Measurements from ENCODE around the gene ARL2BP. TPM values are rescaled to one million over a fixed set of nuclear protein-coding genes. Genes with fewer than 3 reads are reported as not detected.

ARL2BP gene
- total and polyA plus RNA-seq, 2 of the 13 experiments (the other 11 are each of a cell fraction or from before 2014, with no cell fraction given) = 64.3 to 67.6 TPM

- TF ChIP-seq ZBTB33 (CRISPR knock-in tag; IDR thresholded peaks at IDR 0.05) = peak; percentile 51; the same call in 1 of the 2 replicates
- TF ChIP-seq ZNF614 (CRISPR knock-in tag; IDR thresholded peaks at IDR 0.05; ENCODE audit: borderline replicate concordance) = no peak
- no peak for TF ChIP-seq MAFG (CRISPR knock-in tag; IDR thresholded peaks at IDR 0.05)
- no peak for TF ChIP-seq PHF21A (CRISPR knock-in tag; IDR thresholded peaks at IDR 0.05)
- no peak for TF ChIP-seq ZNF337 (CRISPR knock-in tag; IDR thresholded peaks at IDR 0.05; ENCODE audit: borderline replicate concordance, low read depth)
- TF ChIP-seq ZNF12 (CRISPR knock-in tag; IDR thresholded peaks at IDR 0.05) = no peak
These were observed 20.9 kb downstream of the ARL2BP start (continued) for GRCh38 chr16:57265850-57266530.

GRCh38 chr16:57266531-57267260, 21.6 kb downstream of the ARL2BP start:
- Histone ChIP-seq H3K27me3 (ENCODE audit: control insufficient read depth in 1 of 2, insufficient read depth in 2 of 2, low read length in 2 of 2) (no peaks in the 10 kb centered on the region), H3K9me3 (ENCODE audit: low read length) (no peaks in the 10 kb centered on the region), H2AFZ (ENCODE audit: low read length) (no peak overlapping the region), H4K20me1 (ENCODE audit: insufficient read depth, low read length) (peaks cover 9% of the 10 kb centered on the region), H3K79me2 (ENCODE audit: insufficient read depth, low read length) (peaks cover 24% of the 10 kb centered on the region), H3K27ac (ENCODE audit: extremely low read length, insufficient read depth, low read length) (peak overlapping the region; percentile 48), H3K4me2 (ENCODE audit: low read depth, low read length) (peak overlapping the region; percentile 37), H3K4me1 (ENCODE audit: insufficient read depth, low read length) (peaks cover 58% of the 10 kb centered on the region), H3K9ac (ENCODE audit: insufficient read depth, low read depth, low read length) (no peak overlapping the region), H3K36me3 (replicated peaks in 1 of 2; ENCODE audit: control insufficient read depth in 1 of 2, insufficient read depth in 2 of 2, low read length in 2 of 2) (peaks cover 11 to 19% of the 10 kb centered on the region in 2 experiments; a peak in 4 of 5 replicates), H3K4me3 (replicated peaks in 1 of 3; ENCODE audit: insufficient read depth in 1 of 3, low read depth in 2 of 3, low read length in 3 of 3) (no peak overlapping the region; a peak in 1 of 6 replicates)
- ChIA-PET POLR2A (interaction anchor here (0.6 to 1.3 kb wide), 3 partner anchors 12 to 213 kb away, joined by 3 to 4 read pairs (median 3); no protein-coding TSS in a partner anchor), CTCF (ENCODE audit: low intra/inter-chr PET ratio, low total read pairs) (no interaction called here)
- FAIRE-seq = no peak
- 41% methylated on average over 6 of the region's 6 CpGs for WGBS (ENCODE audit: low lambda C conversion rate)
- DNase-seq (ENCODE audit: low spot score) = no peak
- intact Hi-C loops (cut with micrococcal nuclease; ENCODE audit: unreplicated experiment) (no loop called here), in situ Hi-C loops (cut with HindIII; ENCODE audit: extremely low pct_ligation_motif_present, low pct_unique_long_range_greater_than_20kb) (no loop called here)
- TF ChIP-seq FOXO4 (CRISPR knock-in tag; conservative IDR thresholded peaks at IDR 0.05) = 0 out of 2 replicates have a peak, but pooled peaks have one; percentile 35
- TF ChIP-seq DMTF1 (CRISPR knock-in tag; IDR thresholded peaks at IDR 0.05) = 0 out of 2 replicates have a peak, but pooled peaks have one; percentile 25
- TF ChIP-seq ZNF136 (CRISPR knock-in tag; IDR thresholded peaks at IDR 0.05; ENCODE audit: low read depth) = no peak
- TF ChIP-seq ZNF33B (CRISPR knock-in tag; IDR thresholded peaks at IDR 0.05) = 0 out of 2 replicates have a peak, but pooled peaks have one; percentile 45
- peak; percentile 11; the same call in 2 of the 3 replicates for ATAC-seq
- no TSS peak for BruUV-seq (replicated peaks)
